ENCODE measurements around the gene RBM8A. TPM values are rescaled to one million over a fixed set of nuclear protein-coding genes. Genes with fewer than 3 reads are reported as not detected.

Gene RBM8A
- total and polyA plus RNA-seq, 2 donors (not counting 1 experiment from before 2014, with no cell fraction given): 137 to 169 TPM

- H3K4me3 Mint-ChIP-seq: peak overlapping the region; percentile 92
- no peaks in the 10 kb centered on the region for H3K27me3 Mint-ChIP-seq
- H3K9me3 Mint-ChIP-seq (ENCODE audit: insufficient read depth): no peaks in the 10 kb centered on the region
- H3K9me3 ChIP-seq (ENCODE audit: control extremely low read depth in 1 of 3, control insufficient read depth in 2 of 3, insufficient read depth in 1 of 3, low read length in 2 of 3): no peaks in the 10 kb centered on the region
- TF ChIP-seq EZH2 (IDR thresholded peaks at IDR 0.05; ENCODE audit: borderline replicate concordance, insufficient read depth, low read depth, low read length, poor library complexity, severe bottlenecking) (no peak), CTCF (IDR thresholded peaks at IDR 0.05) (no peak)
- ATAC-seq (ENCODE audit: low read depth): no peak
- CTCF ChIA-PET: no interaction called here
- H3K4me1 ChIP-seq (ENCODE audit: control insufficient read depth in 2 of 2, insufficient read depth in 2 of 2, low read length in 2 of 2): peaks cover 15 to 24% of the 10 kb centered on the region in 2 donors
- intact Hi-C loops (cut with micrococcal nuclease): no loop called here
- POLR2A ChIA-PET: interaction anchor here (0.6 to 2.5 kb wide), 4 partner anchors 10 to 49 kb away, joined by 4 to 28 read pairs (median 12); partner anchors contain the start of genes ANKRD34A, LIX1L, POLR3GL and RBM8A
- 100% methylated on average over 1 of the region's 5 CpGs for WGBS (ENCODE audit: insufficient coverage)
- H3K27ac ChIP-seq (ENCODE audit: low read length in 2 of 2): peak overlapping the region; percentile 74 to 79
- peaks cover 0 to 25% of the 10 kb centered on the region in 2 experiments for H3K36me3 ChIP-seq (replicated peaks in 1 of 2; ENCODE audit: control extremely low read depth in 1 of 2, control insufficient read depth in 1 of 2, extremely low read depth in 1 of 2, insufficient read depth in 2 of 2, low read length in 1 of 2)
- H3K79me2 ChIP-seq (ENCODE audit: control insufficient read depth, insufficient read depth, low read length): peaks cover 10% of the 10 kb centered on the region
- H3K9ac ChIP-seq (ENCODE audit: low read length): peak overlapping the region; percentile 68
- H3K27ac Mint-ChIP-seq: peak overlapping the region; percentile 95
- no peaks in the 10 kb centered on the region for H3K27me3 ChIP-seq (replicated peaks in 1 of 4; ENCODE audit: control extremely low read depth in 1 of 4, control insufficient read depth in 3 of 4, insufficient read depth in 4 of 4, low read length in 3 of 4)
- peak overlapping the region; percentile 69 to 98 (median 75) for H3K4me3 ChIP-seq (ENCODE audit: control extremely low read depth in 1 of 5, extremely low read depth in 1 of 5, insufficient read depth in 1 of 5, low read depth in 2 of 5, low read length in 4 of 5)
- peak overlapping the region; percentile 90 for H2AFZ ChIP-seq (ENCODE audit: insufficient read depth, low read depth, low read length, poor library complexity, severe bottlenecking)
- H3K4me2 ChIP-seq (replicated peaks; ENCODE audit: low read depth, low read length, poor library complexity, severe bottlenecking): peak overlapping the region; percentile 75
- no peaks in the 10 kb centered on the region for H4K20me1 ChIP-seq (ENCODE audit: control insufficient read depth, insufficient read depth, low read length, poor library complexity, severe bottlenecking)
- no peak for DNase-seq
- H3K4me1 Mint-ChIP-seq: peaks cover 37% of the 10 kb centered on the region
These were observed 9.7 kb downstream of the RBM8A start for GRCh38 chr1:145917595-145917994.

GRCh38 chr1:145916745-145917144 is 10.5 kb downstream of the RBM8A start:
- no peaks in the 10 kb centered on the region for H3K27me3 ChIP-seq (replicated peaks in 1 of 4; ENCODE audit: control extremely low read depth in 1 of 4, control insufficient read depth in 3 of 4, insufficient read depth in 4 of 4, low read length in 3 of 4)
- Mint-ChIP-seq H3K4me1 (peaks cover 41% of the 10 kb centered on the region), H3K27ac (peak overlapping the region; percentile 81), H3K9me3 (ENCODE audit: insufficient read depth) (no peaks in the 10 kb centered on the region), H3K27me3 (no peaks in the 10 kb centered on the region), H3K4me3 (peak overlapping the region; percentile 82)
- H3K4me2 ChIP-seq (replicated peaks; ENCODE audit: low read depth, low read length, poor library complexity, severe bottlenecking): no peak overlapping the region
- H3K36me3 ChIP-seq (replicated peaks in 1 of 2; ENCODE audit: control extremely low read depth in 1 of 2, control insufficient read depth in 1 of 2, extremely low read depth in 1 of 2, insufficient read depth in 2 of 2, low read length in 1 of 2): peaks cover 0 to 31% of the 10 kb centered on the region in 2 experiments
- TF ChIP-seq CTCF (IDR thresholded peaks at IDR 0.05) (no peak), EZH2 (IDR thresholded peaks at IDR 0.05; ENCODE audit: borderline replicate concordance, insufficient read depth, low read depth, low read length, poor library complexity, severe bottlenecking) (no peak)
- CTCF ChIA-PET: interaction anchor here (0.8 to 9.3 kb wide), 2 partner anchors 10 to 70 kb away, joined by 3 to 107 read pairs; partner anchors contain the start of gene NUDT17
- no peak overlapping the region for H2AFZ ChIP-seq (ENCODE audit: insufficient read depth, low read depth, low read length, poor library complexity, severe bottlenecking)
- DNase-seq: no peak
- H4K20me1 ChIP-seq (ENCODE audit: control insufficient read depth, insufficient read depth, low read length, poor library complexity, severe bottlenecking): no peaks in the 10 kb centered on the region
- POLR2A ChIA-PET: interaction anchor here (0.6 to 1.1 kb wide), 2 partner anchors 48 to 92 kb away, joined by 3 to 4 read pairs; partner anchors contain the start of genes ANKRD34A and POLR3GL
- no peak overlapping the region for H3K9ac ChIP-seq (ENCODE audit: low read length)
- H3K79me2 ChIP-seq (ENCODE audit: control insufficient read depth, insufficient read depth, low read length): peaks cover 10% of the 10 kb centered on the region
- no peak for ATAC-seq (ENCODE audit: low read depth)
- H3K4me3 ChIP-seq (ENCODE audit: control extremely low read depth in 1 of 5, extremely low read depth in 1 of 5, insufficient read depth in 1 of 5, low read depth in 2 of 5, low read length in 4 of 5): no peak overlapping the region
- intact Hi-C loops (cut with micrococcal nuclease): no loop called here
- no peak overlapping the region for H3K27ac ChIP-seq (ENCODE audit: low read length in 2 of 2)
- H3K4me1 ChIP-seq (ENCODE audit: control insufficient read depth in 2 of 2, insufficient read depth in 2 of 2, low read length in 2 of 2): peaks cover 15 to 24% of the 10 kb centered on the region in 2 donors
- no peaks in the 10 kb centered on the region for H3K9me3 ChIP-seq (ENCODE audit: control extremely low read depth in 1 of 3, control insufficient read depth in 2 of 3, insufficient read depth in 1 of 3, low read length in 2 of 3)
- whole genome bisulfite sequencing (ENCODE audit: insufficient coverage): 93% methylated on average over 5 of the region's 5 CpGs
